Neural crest cell (in vitro differentiated cells): ENCODE results near the gene UNC5B. TPM values are rescaled to one million over a fixed set of nuclear protein-coding genes. Genes with fewer than 3 reads are reported as not detected.
A peak's percentile ranks its signal among the peaks of the same experiment; 100 is the strongest.

Experiments
- DNase-seq: peaks from one replicate; pipeline ENCODE4 v3.0.0; 2021; ENCODE audit warnings: low read depth, mixed read lengths, low spot score
- H3K27ac Mint-ChIP-seq: one replicate; pipeline ENCODE4 v1.8.0; 2021; ENCODE audit warnings: mild to moderate bottlenecking, mixed read lengths; ENCODE audit not compliant: unreplicated experiment
- H3K27me3 Mint-ChIP-seq: 2 replicates; pipeline ENCODE4 v1.8.0; 2021; ENCODE audit warnings: low read depth, mild to moderate bottlenecking, mixed read lengths
- H3K36me3 Mint-ChIP-seq: 2 replicates; pipeline ENCODE4 v1.8.0; 2021; ENCODE audit warnings: low read depth, mild to moderate bottlenecking, mixed read lengths
- H3K4me1 Mint-ChIP-seq: 2 replicates; pipeline ENCODE4 v1.8.0; 2021; ENCODE audit warnings: mixed read lengths
- H3K4me3 Mint-ChIP-seq: one replicate; pipeline ENCODE4 v1.8.0; 2021; ENCODE audit warnings: mild to moderate bottlenecking, mixed read lengths
- H3K9me3 Mint-ChIP-seq: 2 replicates; pipeline ENCODE4 v1.8.0; 2021; ENCODE audit warnings: mixed read lengths
- total RNA-seq: library from RNA; stranded (reverse); gene quantifications from 2 replicates; pipeline ENCODE4 v1.2.1, GENCODE V29; 2021
- TF ChIP-seq, protein P1 (sequence below): fragments of 200-600 bp; sonication (generic); conservative IDR thresholded peaks from 2 replicates; pipeline ENCODE4 v1.5.0; 2021; ENCODE audit warnings: antibody characterized with exemption, mild to moderate bottlenecking

Gene UNC5B
- total RNA-seq, 1 donor from 2014 or later = 1.3 TPM

GRCh38 chr10:71300555-71301370 is 88.4 kb downstream of the UNC5B start:
- TF ChIP-seq, protein P1, sequence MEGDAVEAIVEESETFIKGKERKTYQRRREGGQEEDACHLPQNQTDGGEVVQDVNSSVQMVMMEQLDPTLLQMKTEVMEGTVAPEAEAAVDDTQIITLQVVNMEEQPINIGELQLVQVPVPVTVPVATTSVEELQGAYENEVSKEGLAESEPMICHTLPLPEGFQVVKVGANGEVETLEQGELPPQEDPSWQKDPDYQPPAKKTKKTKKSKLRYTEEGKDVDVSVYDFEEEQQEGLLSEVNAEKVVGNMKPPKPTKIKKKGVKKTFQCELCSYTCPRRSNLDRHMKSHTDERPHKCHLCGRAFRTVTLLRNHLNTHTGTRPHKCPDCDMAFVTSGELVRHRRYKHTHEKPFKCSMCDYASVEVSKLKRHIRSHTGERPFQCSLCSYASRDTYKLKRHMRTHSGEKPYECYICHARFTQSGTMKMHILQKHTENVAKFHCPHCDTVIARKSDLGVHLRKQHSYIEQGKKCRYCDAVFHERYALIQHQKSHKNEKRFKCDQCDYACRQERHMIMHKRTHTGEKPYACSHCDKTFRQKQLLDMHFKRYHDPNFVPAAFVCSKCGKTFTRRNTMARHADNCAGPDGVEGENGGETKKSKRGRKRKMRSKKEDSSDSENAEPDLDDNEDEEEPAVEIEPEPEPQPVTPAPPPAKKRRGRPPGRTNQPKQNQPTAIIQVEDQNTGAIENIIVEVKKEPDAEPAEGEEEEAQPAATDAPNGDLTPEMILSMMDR = no peak
- no peaks in the 10 kb centered on the region for H3K36me3 Mint-ChIP-seq
- peaks cover 13% of the 10 kb centered on the region for H3K4me1 Mint-ChIP-seq
- no peaks in the 10 kb centered on the region for H3K9me3 Mint-ChIP-seq
- DNase-seq = no peak
- H3K4me3 Mint-ChIP-seq = no peak overlapping the region
- H3K27me3 Mint-ChIP-seq = peaks cover 3% of the 10 kb centered on the region
- H3K27ac Mint-ChIP-seq = no peak overlapping the region

DNA sequence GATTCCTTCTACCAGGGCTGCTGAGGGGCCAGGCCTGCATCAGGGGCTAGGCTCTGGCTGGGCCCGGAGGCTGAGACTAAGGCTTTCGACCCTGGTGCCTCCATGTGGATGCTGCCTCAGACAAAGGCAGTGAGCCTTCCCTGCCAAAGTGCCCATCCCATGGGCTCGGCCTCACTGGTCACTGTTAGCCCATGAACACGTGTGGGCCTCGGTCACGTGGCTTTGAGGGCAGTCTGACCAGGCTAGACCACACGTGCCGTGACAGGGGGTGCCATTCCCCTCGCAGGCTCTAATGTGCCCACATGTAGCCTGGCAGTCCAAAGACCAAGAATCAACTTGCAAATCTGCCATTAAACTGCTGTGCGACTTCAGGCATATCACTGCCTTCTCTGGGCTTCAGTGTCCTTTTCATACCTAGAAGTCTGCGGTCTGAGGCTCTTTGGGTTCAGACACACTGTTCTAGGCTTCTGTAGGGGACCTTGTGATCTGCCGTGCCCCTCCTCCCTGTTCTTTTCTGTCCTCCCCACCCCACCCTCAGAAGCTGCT is 89.1 kb downstream of the UNC5B start:
- Mint-ChIP-seq H3K27me3 (peaks cover 3% of the 10 kb centered on the region), H3K4me1 (peaks cover 13% of the 10 kb centered on the region), H3K27ac (no peak overlapping the region), H3K36me3 (no peaks in the 10 kb centered on the region), H3K4me3 (no peak overlapping the region), H3K9me3 (no peaks in the 10 kb centered on the region)
- DNase-seq = no peak
- TF ChIP-seq, protein P1 = no peak

DNA sequence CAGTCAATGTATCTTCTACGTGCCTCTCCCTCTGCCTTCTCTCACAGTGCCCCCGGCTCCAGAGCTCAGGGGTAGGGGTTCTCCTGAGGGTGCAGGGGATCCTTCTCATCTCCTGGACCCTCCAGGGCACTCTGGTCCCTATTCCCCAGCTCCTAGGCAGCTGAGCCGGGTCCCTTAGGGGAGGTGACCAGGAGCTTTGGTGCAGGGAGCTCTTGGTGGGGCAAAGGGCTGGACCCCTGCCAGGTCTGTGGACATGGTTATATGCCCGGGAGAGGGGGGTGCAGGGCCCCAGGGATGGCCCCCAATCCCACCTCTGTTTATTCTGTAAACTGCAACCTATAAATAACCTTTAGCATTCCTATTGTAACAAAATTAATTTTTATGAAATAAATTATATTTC is 90.1 kb downstream of the UNC5B start:
- Mint-ChIP-seq H3K4me1 (peaks cover 13% of the 10 kb centered on the region), H3K9me3 (no peaks in the 10 kb centered on the region), H3K36me3 (no peaks in the 10 kb centered on the region), H3K4me3 (no peak overlapping the region), H3K27me3 (peaks cover 3% of the 10 kb centered on the region), H3K27ac (no peak overlapping the region)
- DNase-seq = no peak
- TF ChIP-seq, protein P1 = no peak

DNA sequence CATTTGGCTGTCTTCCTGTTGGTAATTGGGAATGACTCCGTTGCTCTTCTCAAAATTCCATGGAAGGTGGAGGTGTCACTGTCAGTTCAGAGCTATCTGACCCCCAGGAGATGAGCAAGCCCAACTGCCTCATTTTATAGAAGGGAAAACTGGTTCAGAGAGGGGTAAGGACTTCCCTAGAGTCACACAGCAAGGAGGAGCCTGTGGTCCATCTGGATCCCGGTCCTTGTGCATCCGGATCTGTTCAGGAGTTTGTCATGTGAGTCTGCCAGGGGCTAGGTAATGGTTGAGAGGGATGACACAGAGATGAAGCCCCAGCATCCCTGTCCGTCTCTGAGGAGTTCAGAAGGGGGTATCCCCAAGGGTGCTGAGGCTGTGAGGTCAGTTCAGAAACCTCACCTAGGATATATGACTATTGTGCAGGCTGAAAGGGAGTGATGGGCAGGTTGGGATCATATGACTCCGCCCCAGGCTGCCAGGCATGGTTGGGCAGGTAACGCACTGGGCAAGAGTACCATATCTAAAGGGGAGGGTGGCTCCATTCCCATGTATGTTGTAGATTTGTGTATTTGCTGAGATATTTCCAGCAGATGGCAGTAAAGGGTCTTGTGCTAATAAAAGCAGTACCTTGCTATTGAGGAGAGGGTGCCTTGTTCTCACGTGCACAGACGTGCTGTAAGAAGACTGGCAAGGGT is 90.7 kb downstream of the UNC5B start:
- H3K27me3 Mint-ChIP-seq = peaks cover 3% of the 10 kb centered on the region
- TF ChIP-seq, protein P1 = peak; percentile 66
- peaks cover 13% of the 10 kb centered on the region for H3K4me1 Mint-ChIP-seq
- no peak overlapping the region for H3K27ac Mint-ChIP-seq
- no peaks in the 10 kb centered on the region for H3K36me3 Mint-ChIP-seq
- no peak overlapping the region for H3K4me3 Mint-ChIP-seq
- DNase-seq = no peak
- no peaks in the 10 kb centered on the region for H3K9me3 Mint-ChIP-seq

- no peak overlapping the region for H3K27ac Mint-ChIP-seq
- H3K9me3 Mint-ChIP-seq = no peaks in the 10 kb centered on the region
- H3K4me1 Mint-ChIP-seq = peaks cover 13% of the 10 kb centered on the region
- no peak overlapping the region for H3K4me3 Mint-ChIP-seq
- H3K36me3 Mint-ChIP-seq = no peaks in the 10 kb centered on the region
- DNase-seq = no peak
- H3K27me3 Mint-ChIP-seq = peaks cover 3% of the 10 kb centered on the region
- TF ChIP-seq, protein P1 = no peak
These were observed 91.2 kb downstream of the UNC5B start for GRCh38 chr10:71303569-71303907.
